HCT116 (cell line): Measurements from ENCODE around the gene FMNL1. TPM values are rescaled to one million over a fixed set of nuclear protein-coding genes. Genes with fewer than 3 reads are reported as not detected.

Experiments used
- ATAC-seq: fragments of 200-7000 bp; cut with Tn5 transposase; 2 replicates; pipeline ENCODE4 v1.9.1; 2020; ENCODE audit warnings: mild to moderate bottlenecking, moderate library complexity
- BruUV-seq: library from RNA; stranded (reverse); fragments of 400-500 nt; replicated peaks from 2 replicates; lab custom pipeline; 2021; lab: Mats Ljungman, UMichigan
- CTCF ChIA-PET: fragments of 300-600 bp; sonication (Branson Sonifier 250); formaldehyde crosslinking; loops from one replicate; lab custom pipeline; 2021; ENCODE audit warnings: antibody characterized with exemption; lab: Charles Lee
- POLR2A ChIA-PET: fragments of 300-600, 350-600 bp; sonication (Branson Sonifier 250); formaldehyde crosslinking; loops from one replicate; lab custom pipeline; 2021; ENCODE audit warnings: antibody characterized with exemption; lab: Charles Lee
- RAD21 ChIA-PET, 2 experiments: fragments of 300-600 bp; sonication (Branson Sonifier 250); formaldehyde crosslinking; loops; one replicate each; lab custom pipeline; 2023; ENCODE audit warnings: low total read pairs in 2 of 2; ENCODE audit not compliant: uncharacterized antibody in 2 of 2, unreplicated experiment in 2 of 2, low non-redundant PET in 1 of 2; lab: Charles Lee
- DNase-seq: peaks from one replicate; pipeline ENCODE4 v3.0.0-alpha.2; 2010; ENCODE audit warnings: low read depth, low spot score
- H2AFZ ChIP-seq: fragments of 200-600 bp; shearing (Covaris generic), sonication (generic); 2 replicates; pipeline ENCODE4 v1.6.1; 2017; ENCODE audit warnings: low read depth, mixed run types, mixed read lengths, antibody characterized with exemption, low read length; ENCODE audit not compliant: poor library complexity, severe bottlenecking
- H3K27ac ChIP-seq: 2 replicates; pipeline ENCODE4 v1.5.1; 2012; ENCODE audit warnings: low read depth, low read length
- H3K27me3 ChIP-seq: fragments of 200-600 bp; sonication (generic); 2 replicates; pipeline ENCODE4 v1.6.1; 2016; ENCODE audit warnings: mixed run types, low read length, mixed read lengths; ENCODE audit not compliant: insufficient read depth
- H3K36me3 ChIP-seq, 2 experiments: fragments of 200-500 bp in 1 of 2; fragments of 200-600 bp in 1 of 2; sonication (Bioruptor generic) in 1 of 2; sonication (generic) in 1 of 2; 2 replicates each; pipeline versions ENCODE4 v1.5.1 to v1.6.1; 2014 to 2016; ENCODE audit warnings: low read length in 2 of 2, inconsistent platforms in 1 of 2, mixed read lengths in 1 of 2, mixed run types in 1 of 2; ENCODE audit not compliant: insufficient read depth in 2 of 2, control insufficient read depth in 1 of 2
- H3K4me1 ChIP-seq, 2 experiments: fragments of 200-600 bp in 1 of 2; sonication (generic) in 1 of 2; 2 replicates each; pipeline versions ENCODE4 v1.5.1 to v1.6.1; 2012 to 2017; ENCODE audit warnings: low read length in 2 of 2, inconsistent platforms in 1 of 2, mild to moderate bottlenecking in 1 of 2, mixed read lengths in 1 of 2, mixed run types in 1 of 2, moderate library complexity in 1 of 2; ENCODE audit not compliant: insufficient read depth in 2 of 2, control insufficient read depth in 1 of 2
- H3K4me2 ChIP-seq: fragments of 200-600 bp; sonication (generic); 2 replicates; pipeline ENCODE4 v1.6.1; 2017; ENCODE audit warnings: mixed run types, low read length, mixed read lengths
- H3K4me3 ChIP-seq, 2 experiments: fragments of 200-600 bp in 1 of 2; sonication (generic) in 1 of 2; replicated peaks in 1 of 2; 2 replicates each; pipeline ENCODE4 v1.5.1; 2011 to 2016; ENCODE audit warnings: low read length in 2 of 2, control low read depth in 1 of 2, low read depth in 1 of 2, mild to moderate bottlenecking in 1 of 2, mixed read lengths in 1 of 2, mixed run types in 1 of 2
- H3K79me2 ChIP-seq: fragments of 200-600 bp; sonication (generic); 2 replicates; pipeline ENCODE4 v1.6.1; 2017; ENCODE audit warnings: mild to moderate bottlenecking, mixed run types, low read length, moderate library complexity, mixed read lengths; ENCODE audit not compliant: insufficient read depth
- H3K9ac ChIP-seq: fragments of 200-600 bp; sonication (generic); 2 replicates; pipeline ENCODE4 v1.6.1; 2016; ENCODE audit warnings: low read length, mixed read lengths
- H3K9me2 ChIP-seq: fragments of 200-600 bp; sonication (generic), shearing (Covaris generic); 2 replicates; pipeline ENCODE4 v1.6.1; 2017; ENCODE audit warnings: mixed run types, mild to moderate bottlenecking, moderate library complexity; ENCODE audit not compliant: insufficient read depth
- H3K9me3 ChIP-seq, 2 experiments: fragments of 200-500 bp in 1 of 2; fragments of 200-600 bp in 1 of 2; sonication (Bioruptor generic) in 1 of 2; sonication (generic) in 1 of 2; 2 replicates each; pipeline ENCODE4 v1.6.1; 2014 to 2017; ENCODE audit warnings: low read length in 2 of 2, mixed read lengths in 2 of 2, inconsistent platforms in 1 of 2, low read depth in 1 of 2, mild to moderate bottlenecking in 1 of 2, mixed run types in 1 of 2, moderate library complexity in 1 of 2; ENCODE audit not compliant: control insufficient read depth in 1 of 2, insufficient read depth in 1 of 2
- H4K20me1 ChIP-seq: fragments of 200-600 bp; sonication (generic), shearing (Covaris generic); 2 replicates; pipeline ENCODE4 v1.6.1; 2017; ENCODE audit warnings: mixed run types, mild to moderate bottlenecking, moderate library complexity; ENCODE audit not compliant: insufficient read depth
- EGR1 ChIP-seq: IDR thresholded peaks from 2 replicates; pipeline ENCODE4 v1.6.1; 2012; ENCODE audit warnings: low read depth
- RAD21 ChIP-seq: IDR thresholded peaks from 2 replicates; pipeline ENCODE4 v1.6.1; 2012; ENCODE audit warnings: low read depth, mild to moderate bottlenecking
- SIN3A ChIP-seq: IDR thresholded peaks from 2 replicates; pipeline ENCODE4 v1.6.1; 2012; ENCODE audit warnings: low read depth
- SP1 ChIP-seq: IDR thresholded peaks from 2 replicates; pipeline ENCODE4 v1.6.1; 2012; ENCODE audit warnings: low read depth
- TCF7L2 ChIP-seq: IDR thresholded peaks from 2 replicates; pipeline ENCODE4 v1.7.0; 2011; ENCODE audit warnings: borderline replicate concordance, inconsistent platforms; ENCODE audit not compliant: insufficient read depth, insufficient read length; ENCODE audit errors: extremely low read depth
- YY1 ChIP-seq: IDR thresholded peaks from 2 replicates; pipeline ENCODE4 v1.6.1; 2011; ENCODE audit warnings: low read length, low read depth, moderate library complexity, mild to moderate bottlenecking; ENCODE audit not compliant: insufficient replicate concordance; ENCODE audit errors: extremely low read depth
- ZFX ChIP-seq: fragments of 450-650 bp; IDR thresholded peaks from 2 replicates; pipeline ENCODE4 v1.6.1; 2017
- intact Hi-C: fragments of 100-400 bp; cut with micrococcal nuclease; formaldehyde crosslinking; loops from 2 replicates; pipeline ENCODE4 v1.10.0; 2022
- total RNA-seq: library from RNA; stranded (reverse); gene quantifications from one replicate; pipeline ENCODE4 v1.2.1, GENCODE V29; 2021; ENCODE audit not compliant: unreplicated experiment
- TF ChIP-seq, protein P1 (sequence below): IDR thresholded peaks from 2 replicates; pipeline ENCODE4 v1.6.1; 2011; ENCODE audit warnings: mild to moderate bottlenecking, low read length, moderate library complexity; ENCODE audit not compliant: insufficient replicate concordance; ENCODE audit errors: extremely low read depth
- TF ChIP-seq, protein P2 (sequence below): IDR thresholded peaks from 2 replicates; pipeline ENCODE4 v1.6.1; 2012
- TF ChIP-seq, protein P3 (sequence below), 3 experiments: fragments of 200-600 bp in 1 of 3; sonication (generic) in 1 of 3; IDR thresholded peaks in 2 of 3; conservative IDR thresholded peaks in 1 of 3; 2 replicates each; pipeline ENCODE4 v1.5.1; 2012 to 2017; ENCODE audit warnings: low read depth in 2 of 3, low read length in 2 of 3, antibody characterized with exemption in 1 of 3, borderline replicate concordance in 1 of 3, control low read depth in 1 of 3, mild to moderate bottlenecking in 1 of 3, mixed read lengths in 1 of 3, mixed run types in 1 of 3, moderate library complexity in 1 of 3; ENCODE audit not compliant: insufficient read depth in 1 of 3
- TF ChIP-seq, protein P4 (sequence below): IDR thresholded peaks from 2 replicates; pipeline ENCODE4 v1.6.1; 2012

Gene FMNL1
- total RNA-seq, 1 experiment from 2014 or later = 8.2 TPM

DNA sequence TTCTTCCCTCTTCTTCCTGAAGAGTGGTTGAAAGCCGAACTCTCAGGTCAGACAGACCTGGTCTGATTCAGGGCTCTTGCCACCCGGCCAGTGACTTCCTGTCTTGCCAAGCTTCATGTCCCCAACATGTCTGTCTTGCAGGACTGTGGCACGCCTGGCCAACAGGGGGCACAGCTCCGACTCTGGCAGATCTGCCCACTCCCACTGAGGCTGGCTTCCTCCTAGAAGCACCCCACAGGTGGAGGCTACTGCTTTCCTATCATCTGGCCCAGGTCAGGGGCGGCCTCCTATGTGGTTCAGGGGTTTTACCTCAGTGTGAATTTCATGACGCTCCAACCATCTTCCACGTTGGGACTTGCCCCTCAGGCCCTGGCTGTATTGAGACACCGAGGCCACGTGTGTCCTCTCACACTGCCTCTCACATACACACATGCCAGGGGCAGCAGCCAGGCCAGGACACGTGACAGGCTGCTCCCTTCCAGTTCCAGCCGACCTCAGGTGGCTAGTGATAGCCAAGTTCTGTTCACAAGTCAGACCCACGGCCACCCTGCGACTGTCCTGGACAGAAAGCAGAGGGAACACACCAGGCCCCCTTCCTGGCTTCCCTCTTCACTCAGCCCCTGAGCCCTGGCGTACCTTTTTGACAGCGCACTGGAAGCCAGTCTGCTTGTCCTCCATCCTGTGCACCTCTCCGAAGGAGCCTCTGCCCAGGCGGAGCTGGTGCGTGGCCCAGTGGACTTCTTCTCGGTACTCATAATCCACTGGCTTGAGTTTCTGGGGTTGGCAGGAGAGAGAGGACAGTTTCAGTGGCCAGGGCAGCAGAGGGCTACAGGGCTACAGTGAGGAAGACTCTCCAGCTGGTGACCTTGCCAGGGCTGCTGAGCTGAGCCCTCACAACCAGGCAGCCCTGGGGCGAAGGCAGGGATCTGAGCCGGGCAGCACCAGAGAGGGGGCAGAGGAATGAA is 62.8 kb downstream of the FMNL1 start:
- no TSS peak for BruUV-seq
- intact Hi-C loops = no loop called here
- no peaks in the 10 kb centered on the region for H3K27me3 ChIP-seq
- H3K79me2 ChIP-seq = peaks cover 21% of the 10 kb centered on the region
- RAD21 ChIA-PET = interaction anchor here in 1 of 2 experiments (0.8 kb wide), 1 partner anchor 27 kb away, joined by 3 read pairs; no protein-coding TSS in a partner anchor
- H3K4me2 ChIP-seq = no peak overlapping the region
- no peaks in the 10 kb centered on the region for H4K20me1 ChIP-seq
- POLR2A ChIA-PET = no interaction called here
- TF ChIP-seq, protein P1, sequence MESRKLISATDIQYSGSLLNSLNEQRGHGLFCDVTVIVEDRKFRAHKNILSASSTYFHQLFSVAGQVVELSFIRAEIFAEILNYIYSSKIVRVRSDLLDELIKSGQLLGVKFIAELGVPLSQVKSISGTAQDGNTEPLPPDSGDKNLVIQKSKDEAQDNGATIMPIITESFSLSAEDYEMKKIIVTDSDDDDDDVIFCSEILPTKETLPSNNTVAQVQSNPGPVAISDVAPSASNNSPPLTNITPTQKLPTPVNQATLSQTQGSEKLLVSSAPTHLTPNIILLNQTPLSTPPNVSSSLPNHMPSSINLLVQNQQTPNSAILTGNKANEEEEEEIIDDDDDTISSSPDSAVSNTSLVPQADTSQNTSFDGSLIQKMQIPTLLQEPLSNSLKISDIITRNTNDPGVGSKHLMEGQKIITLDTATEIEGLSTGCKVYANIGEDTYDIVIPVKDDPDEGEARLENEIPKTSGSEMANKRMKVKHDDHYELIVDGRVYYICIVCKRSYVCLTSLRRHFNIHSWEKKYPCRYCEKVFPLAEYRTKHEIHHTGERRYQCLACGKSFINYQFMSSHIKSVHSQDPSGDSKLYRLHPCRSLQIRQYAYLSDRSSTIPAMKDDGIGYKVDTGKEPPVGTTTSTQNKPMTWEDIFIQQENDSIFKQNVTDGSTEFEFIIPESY = no peak
- TF ChIP-seq SP1 = no peak
- TF ChIP-seq, protein P2, sequence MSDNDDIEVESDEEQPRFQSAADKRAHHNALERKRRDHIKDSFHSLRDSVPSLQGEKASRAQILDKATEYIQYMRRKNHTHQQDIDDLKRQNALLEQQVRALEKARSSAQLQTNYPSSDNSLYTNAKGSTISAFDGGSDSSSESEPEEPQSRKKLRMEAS = no peak
- peak; percentile 48 for TF ChIP-seq RAD21
- TF ChIP-seq SIN3A = no peak
- TF ChIP-seq EGR1 = no peak
- TF ChIP-seq, protein P3, sequence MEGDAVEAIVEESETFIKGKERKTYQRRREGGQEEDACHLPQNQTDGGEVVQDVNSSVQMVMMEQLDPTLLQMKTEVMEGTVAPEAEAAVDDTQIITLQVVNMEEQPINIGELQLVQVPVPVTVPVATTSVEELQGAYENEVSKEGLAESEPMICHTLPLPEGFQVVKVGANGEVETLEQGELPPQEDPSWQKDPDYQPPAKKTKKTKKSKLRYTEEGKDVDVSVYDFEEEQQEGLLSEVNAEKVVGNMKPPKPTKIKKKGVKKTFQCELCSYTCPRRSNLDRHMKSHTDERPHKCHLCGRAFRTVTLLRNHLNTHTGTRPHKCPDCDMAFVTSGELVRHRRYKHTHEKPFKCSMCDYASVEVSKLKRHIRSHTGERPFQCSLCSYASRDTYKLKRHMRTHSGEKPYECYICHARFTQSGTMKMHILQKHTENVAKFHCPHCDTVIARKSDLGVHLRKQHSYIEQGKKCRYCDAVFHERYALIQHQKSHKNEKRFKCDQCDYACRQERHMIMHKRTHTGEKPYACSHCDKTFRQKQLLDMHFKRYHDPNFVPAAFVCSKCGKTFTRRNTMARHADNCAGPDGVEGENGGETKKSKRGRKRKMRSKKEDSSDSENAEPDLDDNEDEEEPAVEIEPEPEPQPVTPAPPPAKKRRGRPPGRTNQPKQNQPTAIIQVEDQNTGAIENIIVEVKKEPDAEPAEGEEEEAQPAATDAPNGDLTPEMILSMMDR (IDR thresholded peaks at IDR 0.05 in 2 of 3, conservative IDR thresholded peaks at IDR 0.05 in 1 of 3; ENCODE audit: borderline replicate concordance in 1 of 3, insufficient read depth in 1 of 3, low read depth in 2 of 3, low read length in 2 of 3) = peak; percentile 23 to 60 (median 52); a peak in 5 of 6 replicates
- TF ChIP-seq YY1 = no peak
- TF ChIP-seq ZFX = no peak
- TF ChIP-seq, protein P4, sequence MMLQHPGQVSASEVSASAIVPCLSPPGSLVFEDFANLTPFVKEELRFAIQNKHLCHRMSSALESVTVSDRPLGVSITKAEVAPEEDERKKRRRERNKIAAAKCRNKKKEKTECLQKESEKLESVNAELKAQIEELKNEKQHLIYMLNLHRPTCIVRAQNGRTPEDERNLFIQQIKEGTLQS = no peak
- TF ChIP-seq TCF7L2 = no peak
- no peak overlapping the region for H2AFZ ChIP-seq
- peaks cover 6 to 22% of the 10 kb centered on the region in 2 experiments for H3K4me1 ChIP-seq
- H3K9me3 ChIP-seq = no peaks in the 10 kb centered on the region
- DNase-seq (no peak), ATAC-seq (peak; percentile 75)
- H3K9me2 ChIP-seq = no peaks in the 10 kb centered on the region
- no peak overlapping the region for H3K4me3 ChIP-seq
- H3K9ac ChIP-seq = no peak overlapping the region
- H3K36me3 ChIP-seq = peaks cover 37 to 55% of the 10 kb centered on the region in 2 experiments
- peak overlapping the region; percentile 42 for H3K27ac ChIP-seq
- CTCF ChIA-PET = interaction anchor here (0.9 kb wide), 1 partner anchor 9 kb away, joined by 3 read pairs; no protein-coding TSS in a partner anchor
